HT-29 (cell line): ENCODE measurements around the gene HMGXB3. TPM values are rescaled to one million over a fixed set of nuclear protein-coding genes. Genes with fewer than 3 reads are reported as not detected.

Experiments
- DNase-seq: peaks from one replicate; pipeline ENCODE4 v3.0.0-alpha.2; 2015; ENCODE audit warnings: low spot score
- total RNA-seq: library from RNA; depleted of rRNA; stranded (reverse); fragments of >200 nt; shearing (Covaris generic); gene quantifications from 2 replicates; pipeline ENCODE4 v1.2.3, GENCODE V29; 2014; rRNA removed

Gene HMGXB3
- 49.0 and 53.6 TPM in 2 replicates for total RNA-seq

- DNase-seq = peak; percentile 95
Observed at GRCh38 chr5:150000256-150000989, at the start of gene HMGXB3, which contains the start of gene TIGD6. TSS of gene HMGXB3 (plus strand) at chr5:150000739. CDS start at chr5:150004853, 4,114 bp downstream. TSS of gene TIGD6 (minus strand) at chr5:150000654. CDS start at chr5:149996348, 4,306 bp downstream.

GRCh38 chr5:149951138-149951749, 49.3 kb upstream of the HMGXB3 start:
- no peak for DNase-seq

GRCh38 chr5:149953436-149954121, 47.0 kb upstream of the HMGXB3 start:
- DNase-seq = no peak

- no peak for DNase-seq
Observed at GRCh38 chr5:149954798-149955197, 45.7 kb upstream of the HMGXB3 start.

- DNase-seq = no peak
Observed at GRCh38 chr5:149956685-149957084, 43.9 kb upstream of the HMGXB3 start.

GRCh38 chr5:149957855-149958254, 42.7 kb upstream of the HMGXB3 start:
- DNase-seq = peak; percentile 31

GRCh38 chr5:149959406-149960236, 40.9 kb upstream of the HMGXB3 start:
- peak; percentile 58 for DNase-seq

- DNase-seq = peak; percentile 97
Observed at GRCh38 chr5:149960272-149961185, 40.0 kb upstream of the HMGXB3 start, which contains the start of gene SLC26A2. TSS of gene SLC26A2 (plus strand) at chr5:149960758. CDS start at chr5:149977653, 16,895 bp downstream.

- DNase-seq = no peak
Observed at GRCh38 chr5:149961186-149961685, 39.3 kb upstream of the HMGXB3 start.

GRCh38 chr5:149961957-149962409, 38.6 kb upstream of the HMGXB3 start:
- peak; percentile 35 for DNase-seq

GRCh38 chr5:149962601-149963300, 37.8 kb upstream of the HMGXB3 start:
- DNase-seq = no peak

GRCh38 chr5:149963729-149964128, 36.8 kb upstream of the HMGXB3 start:
- DNase-seq = no peak

GRCh38 chr5:149966946-149967345, 33.6 kb upstream of the HMGXB3 start:
- DNase-seq = no peak

GRCh38 chr5:149969181-149969930, 31.2 kb upstream of the HMGXB3 start:
- DNase-seq = no peak

- no peak for DNase-seq
Observed at GRCh38 chr5:149975409-149975808, 25.1 kb upstream of the HMGXB3 start.

GRCh38 chr5:149979896-149980295, 20.6 kb upstream of the HMGXB3 start:
- no peak for DNase-seq

- DNase-seq = no peak
Observed at GRCh38 chr5:149981206-149981605, 19.3 kb upstream of the HMGXB3 start.

GRCh38 chr5:149982505-149982904, 18.0 kb upstream of the HMGXB3 start:
- DNase-seq = no peak

- no peak for DNase-seq
Observed at GRCh38 chr5:149988126-149988525, 12.4 kb upstream of the HMGXB3 start.
